Measurements from ENCODE around the gene NFE2L2.

DNA sequence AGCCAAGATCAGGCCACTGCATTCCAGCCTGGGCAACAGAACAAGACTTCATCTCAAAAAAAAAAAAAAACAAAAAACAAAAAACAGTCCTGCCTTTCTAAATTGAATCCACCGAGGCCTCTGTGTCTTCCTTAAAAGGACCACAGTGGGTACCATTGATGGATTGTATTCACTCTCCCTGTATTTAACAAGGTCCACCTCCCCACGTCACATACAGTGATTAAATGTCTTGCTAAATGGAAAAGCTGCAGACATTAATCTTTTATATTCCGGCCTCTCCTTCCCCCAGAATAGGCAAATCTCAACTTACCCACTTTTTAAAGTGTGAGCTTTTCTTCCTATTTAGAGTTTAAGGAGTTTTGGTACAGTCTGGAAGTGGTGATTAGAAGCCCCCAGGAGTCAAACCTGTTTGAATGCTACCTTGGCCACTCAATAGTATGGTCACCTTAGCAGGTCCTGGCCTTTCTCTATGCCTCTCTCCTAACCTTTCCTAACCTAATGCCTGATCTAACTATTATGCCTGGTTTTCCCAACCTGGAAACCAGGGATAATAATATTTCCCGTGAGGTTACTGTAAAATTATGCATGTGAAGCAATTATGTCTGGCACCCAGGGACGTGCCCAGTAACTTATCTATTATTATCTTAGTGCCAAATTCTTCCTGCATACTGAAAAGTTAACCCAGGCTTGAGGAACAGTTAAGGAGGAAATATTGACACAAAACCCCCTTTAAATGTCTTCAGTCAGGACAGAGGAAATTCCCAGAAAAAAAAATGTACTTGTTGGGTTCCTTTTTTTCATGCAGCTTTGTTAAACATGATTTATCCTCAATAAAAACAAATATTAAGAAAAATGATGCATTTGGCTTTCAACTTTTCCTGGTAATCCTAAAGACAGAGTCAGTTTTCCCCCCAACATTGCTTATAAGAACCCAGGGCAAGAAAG lies 3.1 kb downstream of the NFE2L2 start:
- TF ChIP-seq, protein P1, sequence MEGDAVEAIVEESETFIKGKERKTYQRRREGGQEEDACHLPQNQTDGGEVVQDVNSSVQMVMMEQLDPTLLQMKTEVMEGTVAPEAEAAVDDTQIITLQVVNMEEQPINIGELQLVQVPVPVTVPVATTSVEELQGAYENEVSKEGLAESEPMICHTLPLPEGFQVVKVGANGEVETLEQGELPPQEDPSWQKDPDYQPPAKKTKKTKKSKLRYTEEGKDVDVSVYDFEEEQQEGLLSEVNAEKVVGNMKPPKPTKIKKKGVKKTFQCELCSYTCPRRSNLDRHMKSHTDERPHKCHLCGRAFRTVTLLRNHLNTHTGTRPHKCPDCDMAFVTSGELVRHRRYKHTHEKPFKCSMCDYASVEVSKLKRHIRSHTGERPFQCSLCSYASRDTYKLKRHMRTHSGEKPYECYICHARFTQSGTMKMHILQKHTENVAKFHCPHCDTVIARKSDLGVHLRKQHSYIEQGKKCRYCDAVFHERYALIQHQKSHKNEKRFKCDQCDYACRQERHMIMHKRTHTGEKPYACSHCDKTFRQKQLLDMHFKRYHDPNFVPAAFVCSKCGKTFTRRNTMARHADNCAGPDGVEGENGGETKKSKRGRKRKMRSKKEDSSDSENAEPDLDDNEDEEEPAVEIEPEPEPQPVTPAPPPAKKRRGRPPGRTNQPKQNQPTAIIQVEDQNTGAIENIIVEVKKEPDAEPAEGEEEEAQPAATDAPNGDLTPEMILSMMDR (conservative IDR thresholded peaks at IDR 0.05; ENCODE audit: low read depth in 2 of 2), result no peak
- TF ChIP-seq EZH2 (IDR thresholded peaks at IDR 0.05; ENCODE audit: low read depth, unreplicated experiment) (no peak), EZH2phosphoT487 (IDR thresholded peaks at IDR 0.05; ENCODE audit: unreplicated experiment) (no peak), REST (IDR thresholded peaks at IDR 0.05; ENCODE audit: unreplicated experiment) (no peak), CREB1 (CRISPR knock-in tag; IDR thresholded peaks at IDR 0.05; ENCODE audit: low read depth) (no peak), POLR2AphosphoS5 (IDR thresholded peaks at IDR 0.05; ENCODE audit: low read depth) (no peak), ETS1 (IDR thresholded peaks at IDR 0.05) (no peak), ZNF114 (CRISPR knock-in tag; IDR thresholded peaks at IDR 0.05) (no peak), ZNF331 (CRISPR knock-in tag; IDR thresholded peaks at IDR 0.05; ENCODE audit: low read depth) (no peak)
- TF ChIP-seq, protein P2, sequence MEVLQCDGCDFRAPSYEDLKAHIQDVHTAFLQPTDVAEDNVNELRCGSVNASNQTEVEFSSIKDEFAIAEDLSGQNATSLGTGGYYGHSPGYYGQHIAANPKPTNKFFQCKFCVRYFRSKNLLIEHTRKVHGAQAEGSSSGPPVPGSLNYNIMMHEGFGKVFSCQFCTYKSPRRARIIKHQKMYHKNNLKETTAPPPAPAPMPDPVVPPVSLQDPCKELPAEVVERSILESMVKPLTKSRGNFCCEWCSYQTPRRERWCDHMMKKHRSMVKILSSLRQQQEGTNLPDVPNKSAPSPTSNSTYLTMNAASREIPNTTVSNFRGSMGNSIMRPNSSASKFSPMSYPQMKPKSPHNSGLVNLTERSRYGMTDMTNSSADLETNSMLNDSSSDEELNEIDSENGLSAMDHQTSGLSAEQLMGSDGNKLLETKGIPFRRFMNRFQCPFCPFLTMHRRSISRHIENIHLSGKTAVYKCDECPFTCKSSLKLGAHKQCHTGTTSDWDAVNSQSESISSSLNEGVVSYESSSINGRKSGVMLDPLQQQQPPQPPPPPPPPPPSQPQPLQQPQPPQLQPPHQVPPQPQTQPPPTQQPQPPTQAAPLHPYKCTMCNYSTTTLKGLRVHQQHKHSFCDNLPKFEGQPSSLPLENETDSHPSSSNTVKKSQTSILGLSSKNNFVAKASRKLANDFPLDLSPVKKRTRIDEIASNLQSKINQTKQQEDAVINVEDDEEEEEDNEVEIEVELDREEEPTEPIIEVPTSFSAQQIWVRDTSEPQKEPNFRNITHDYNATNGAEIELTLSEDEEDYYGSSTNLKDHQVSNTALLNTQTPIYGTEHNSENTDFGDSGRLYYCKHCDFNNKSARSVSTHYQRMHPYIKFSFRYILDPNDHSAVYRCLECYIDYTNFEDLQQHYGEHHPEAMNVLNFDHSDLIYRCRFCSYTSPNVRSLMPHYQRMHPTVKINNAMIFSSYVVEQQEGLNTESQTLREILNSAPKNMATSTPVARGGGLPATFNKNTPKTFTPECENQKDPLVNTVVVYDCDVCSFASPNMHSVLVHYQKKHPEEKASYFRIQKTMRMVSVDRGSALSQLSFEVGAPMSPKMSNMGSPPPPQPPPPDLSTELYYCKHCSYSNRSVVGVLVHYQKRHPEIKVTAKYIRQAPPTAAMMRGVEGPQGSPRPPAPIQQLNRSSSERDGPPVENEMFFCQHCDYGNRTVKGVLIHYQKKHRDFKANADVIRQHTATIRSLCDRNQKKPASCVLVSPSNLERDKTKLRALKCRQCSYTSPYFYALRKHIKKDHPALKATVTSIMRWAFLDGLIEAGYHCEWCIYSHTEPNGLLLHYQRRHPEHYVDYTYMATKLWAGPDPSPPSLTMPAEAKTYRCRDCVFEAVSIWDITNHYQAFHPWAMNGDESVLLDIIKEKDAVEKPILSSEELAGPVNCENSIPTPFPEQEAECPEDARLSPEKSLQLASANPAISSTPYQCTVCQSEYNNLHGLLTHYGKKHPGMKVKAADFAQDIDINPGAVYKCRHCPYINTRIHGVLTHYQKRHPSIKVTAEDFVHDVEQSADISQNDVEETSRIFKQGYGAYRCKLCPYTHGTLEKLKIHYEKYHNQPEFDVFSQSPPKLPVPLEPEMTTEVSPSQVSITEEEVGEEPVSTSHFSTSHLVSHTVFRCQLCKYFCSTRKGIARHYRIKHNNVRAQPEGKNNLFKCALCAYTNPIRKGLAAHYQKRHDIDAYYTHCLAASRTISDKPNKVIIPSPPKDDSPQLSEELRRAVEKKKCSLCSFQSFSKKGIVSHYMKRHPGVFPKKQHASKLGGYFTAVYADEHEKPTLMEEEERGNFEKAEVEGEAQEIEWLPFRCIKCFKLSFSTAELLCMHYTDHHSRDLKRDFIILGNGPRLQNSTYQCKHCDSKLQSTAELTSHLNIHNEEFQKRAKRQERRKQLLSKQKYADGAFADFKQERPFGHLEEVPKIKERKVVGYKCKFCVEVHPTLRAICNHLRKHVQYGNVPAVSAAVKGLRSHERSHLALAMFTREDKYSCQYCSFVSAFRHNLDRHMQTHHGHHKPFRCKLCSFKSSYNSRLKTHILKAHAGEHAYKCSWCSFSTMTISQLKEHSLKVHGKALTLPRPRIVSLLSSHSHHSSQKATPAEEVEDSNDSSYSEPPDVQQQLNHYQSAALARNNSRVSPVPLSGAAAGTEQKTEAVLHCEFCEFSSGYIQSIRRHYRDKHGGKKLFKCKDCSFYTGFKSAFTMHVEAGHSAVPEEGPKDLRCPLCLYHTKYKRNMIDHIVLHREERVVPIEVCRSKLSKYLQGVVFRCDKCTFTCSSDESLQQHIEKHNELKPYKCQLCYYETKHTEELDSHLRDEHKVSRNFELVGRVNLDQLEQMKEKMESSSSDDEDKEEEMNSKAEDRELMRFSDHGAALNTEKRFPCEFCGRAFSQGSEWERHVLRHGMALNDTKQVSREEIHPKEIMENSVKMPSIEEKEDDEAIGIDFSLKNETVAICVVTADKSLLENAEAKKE (CRISPR knock-in tag; IDR thresholded peaks at IDR 0.05), result no peak

All from GM23338 (cell line).